GM12874 (cell line): ENCODE measurements around the gene ACOXL.

Source experiments
- TF ChIP-seq, protein P1 (sequence below): IDR thresholded peaks from 2 replicates; pipeline ENCODE4 v1.5.1; 2011; ENCODE audit warnings: low read depth, mild to moderate bottlenecking, control low read depth, low read length, moderate library complexity; ENCODE audit not compliant: insufficient read depth

The ACOXL gene

DNA sequence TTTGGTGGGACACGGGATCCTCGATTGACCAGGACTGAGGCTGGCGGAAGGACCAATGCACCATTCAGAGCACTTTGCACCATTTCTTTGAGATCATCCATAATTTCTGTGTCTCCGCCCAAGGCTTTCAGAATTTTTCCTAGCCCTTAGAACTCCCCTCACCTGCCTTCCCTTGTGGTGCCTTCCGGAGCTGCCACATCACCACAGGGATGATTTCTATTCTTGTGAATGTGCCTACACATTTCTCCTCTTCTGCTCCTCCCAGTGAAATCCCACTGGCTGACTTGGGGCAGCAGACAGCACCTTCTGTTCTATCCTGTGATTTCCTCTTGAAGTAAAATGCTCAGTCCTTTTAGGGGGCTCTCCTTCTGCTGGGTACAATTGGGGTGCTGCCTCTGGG, 11.2 kb downstream of the ACOXL start:
- TF ChIP-seq, protein P1, sequence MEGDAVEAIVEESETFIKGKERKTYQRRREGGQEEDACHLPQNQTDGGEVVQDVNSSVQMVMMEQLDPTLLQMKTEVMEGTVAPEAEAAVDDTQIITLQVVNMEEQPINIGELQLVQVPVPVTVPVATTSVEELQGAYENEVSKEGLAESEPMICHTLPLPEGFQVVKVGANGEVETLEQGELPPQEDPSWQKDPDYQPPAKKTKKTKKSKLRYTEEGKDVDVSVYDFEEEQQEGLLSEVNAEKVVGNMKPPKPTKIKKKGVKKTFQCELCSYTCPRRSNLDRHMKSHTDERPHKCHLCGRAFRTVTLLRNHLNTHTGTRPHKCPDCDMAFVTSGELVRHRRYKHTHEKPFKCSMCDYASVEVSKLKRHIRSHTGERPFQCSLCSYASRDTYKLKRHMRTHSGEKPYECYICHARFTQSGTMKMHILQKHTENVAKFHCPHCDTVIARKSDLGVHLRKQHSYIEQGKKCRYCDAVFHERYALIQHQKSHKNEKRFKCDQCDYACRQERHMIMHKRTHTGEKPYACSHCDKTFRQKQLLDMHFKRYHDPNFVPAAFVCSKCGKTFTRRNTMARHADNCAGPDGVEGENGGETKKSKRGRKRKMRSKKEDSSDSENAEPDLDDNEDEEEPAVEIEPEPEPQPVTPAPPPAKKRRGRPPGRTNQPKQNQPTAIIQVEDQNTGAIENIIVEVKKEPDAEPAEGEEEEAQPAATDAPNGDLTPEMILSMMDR: no peak

DNA sequence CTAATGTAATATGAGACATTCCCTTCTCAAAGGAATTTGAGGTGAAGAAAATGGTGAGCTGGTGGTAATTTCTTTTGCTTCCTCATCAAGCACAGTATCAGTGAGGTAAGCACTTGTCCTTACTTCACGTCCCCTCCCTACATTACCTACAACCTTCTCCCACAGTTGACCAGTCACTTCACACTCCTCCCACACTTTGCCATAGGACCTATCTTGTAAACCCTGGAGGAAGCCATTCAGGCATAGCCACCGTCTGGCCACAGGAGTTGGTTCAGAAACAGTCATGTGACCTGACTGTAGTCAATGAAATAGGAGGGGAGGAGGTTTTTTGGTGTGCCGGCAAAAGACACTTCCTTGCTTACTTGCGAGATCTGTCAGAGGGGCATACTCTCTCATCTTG, 12.1 kb downstream of the ACOXL start:
- TF ChIP-seq, protein P1: no peak

- TF ChIP-seq, protein P1: no peak
Observed at GRCh38 chr2:110745048-110745447, 12.7 kb downstream of the ACOXL start.

GRCh38 chr2:110746586-110747521, 14.5 kb downstream of the ACOXL start:
- TF ChIP-seq, protein P1: no peak

GRCh38 chr2:110747522-110748488, 15.4 kb downstream of the ACOXL start:
- TF ChIP-seq, protein P1: no peak

- TF ChIP-seq, protein P1: no peak
Observed at GRCh38 chr2:110748489-110748867, 16.1 kb downstream of the ACOXL start.

DNA sequence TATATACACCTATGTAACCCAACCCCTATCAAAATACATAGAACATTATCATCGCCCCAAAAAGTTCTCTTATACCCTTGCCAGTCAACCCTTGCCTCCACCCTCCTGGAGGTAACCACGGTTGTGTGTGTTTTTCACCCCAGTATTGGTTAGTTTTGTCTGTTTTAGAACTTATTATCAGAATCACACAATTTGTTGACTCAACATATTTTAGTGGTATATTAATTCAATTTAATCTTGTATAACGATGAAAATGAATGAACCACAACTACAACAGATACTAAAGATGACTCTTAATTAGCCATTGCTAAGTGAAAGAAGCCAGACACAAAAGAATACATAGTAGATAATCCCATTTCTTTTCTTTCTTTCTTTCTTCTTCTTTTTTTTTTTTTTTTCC, 19.3 kb downstream of the ACOXL start:
- TF ChIP-seq, protein P1: no peak
